Keratinocyte (primary cell): Measurements from ENCODE around the gene PFN1.

Experiments
- CTCF ChIP-seq, 3 experiments: IDR thresholded peaks in 1 of 3; conservative IDR thresholded peaks in 1 of 3; optimal IDR thresholded peaks in 1 of 3; 2 replicates in 2 of 3; 3 replicates in 1 of 3; pipeline versions ENCODE3 to v1.5.1; 2011; ENCODE audit warnings: low read length in 3 of 3, mild to moderate bottlenecking in 3 of 3, moderate library complexity in 2 of 3, control low read depth in 1 of 3, inconsistent platforms in 1 of 3; ENCODE audit not compliant: insufficient read depth in 2 of 3; ENCODE audit errors: extremely low read depth in 1 of 3
- EZH2 ChIP-seq: IDR thresholded peaks from one replicate; pipeline ENCODE4 v1.6.1; 2012; ENCODE audit warnings: inconsistent platforms, mild to moderate bottlenecking, low read length, moderate library complexity

- peak; percentile 79 to 92 (median 87) for TF ChIP-seq CTCF (optimal IDR thresholded peaks at IDR 0.05 in 1 of 3, IDR thresholded peaks at IDR 0.05 in 1 of 3, conservative IDR thresholded peaks at IDR 0.05 in 1 of 3; ENCODE audit: extremely low read depth in 1 of 3, insufficient read depth in 2 of 3, low read length in 3 of 3)
- TF ChIP-seq EZH2, result no peak
These were observed 45.1 kb downstream of the PFN1 start, which contains the start of gene CHRNE for GRCh38 chr17:4903051-4903818.
